AG04449 (cell line): Measurements from ENCODE around the gene PEX14.

Experiments
- CTCF ChIA-PET: fragments of 350-600 bp; formaldehyde crosslinking; extraction: SDS; loops from one replicate; lab custom pipeline; 2021; ENCODE audit warnings: antibody characterized with exemption; lab: Yijun Ruan, JAX
- POLR2A ChIA-PET: fragments of 400-600, 350-600 bp; formaldehyde crosslinking; extraction: SDS; loops from one replicate; lab custom pipeline; 2020; ENCODE audit warnings: antibody characterized with exemption, inconsistent platforms; lab: Yijun Ruan, JAX
- DNase-seq: peaks from one replicate; pipeline ENCODE4 v3.0.0-alpha.2; 2010; ENCODE audit warnings: low read depth, low spot score
- H3K4me3 ChIP-seq: 2 replicates; pipeline ENCODE4 v1.5.1; 2011; ENCODE audit warnings: low read depth, mild to moderate bottlenecking, control low read depth, low read length
- CTCF ChIP-seq: IDR thresholded peaks from one replicate; pipeline ENCODE4 v1.5.1; 2011; ENCODE audit warnings: mild to moderate bottlenecking, moderate library complexity, low read length, control low read depth, inconsistent platforms; ENCODE audit not compliant: insufficient read depth; ENCODE audit errors: missing control alignments

PEX14 gene

GRCh38 chr1:10569531-10569930 is 94.8 kb downstream of the PEX14 start:
- ChIA-PET CTCF (no interaction called here), POLR2A (no interaction called here)
- H3K4me3 ChIP-seq: no peak overlapping the region
- no peak for TF ChIP-seq CTCF
- no peak for DNase-seq

- POLR2A ChIA-PET: no interaction called here
- no peak for DNase-seq
- TF ChIP-seq CTCF: no peak
- CTCF ChIA-PET: interaction anchor here (0.8 to 1.9 kb wide), 2 partner anchors 10 to 47 kb away, joined by 3 to 6 read pairs; no protein-coding TSS in a partner anchor
- H3K4me3 ChIP-seq: no peak overlapping the region
Observed at GRCh38 chr1:10575616-10576015, 100.9 kb downstream of the PEX14 start.

- POLR2A ChIA-PET: no interaction called here
- no peak for TF ChIP-seq CTCF
- CTCF ChIA-PET: no interaction called here
- no peak for DNase-seq
- H3K4me3 ChIP-seq: no peak overlapping the region
Observed at GRCh38 chr1:10578070-10578469, 103.3 kb downstream of the PEX14 start.

GRCh38 chr1:10583641-10584040 is 108.9 kb downstream of the PEX14 start:
- no peak for DNase-seq
- TF ChIP-seq CTCF: no peak
- ChIA-PET CTCF (interaction anchor here (1.0 kb wide), 1 partner anchor 10 kb away, joined by 3 read pairs; no protein-coding TSS in a partner anchor), POLR2A (no interaction called here)
- no peak overlapping the region for H3K4me3 ChIP-seq

- no peak for TF ChIP-seq CTCF
- ChIA-PET CTCF (no interaction called here), POLR2A (no interaction called here)
- DNase-seq: no peak
- H3K4me3 ChIP-seq: no peak overlapping the region
Observed at GRCh38 chr1:10585242-10585641, 110.5 kb downstream of the PEX14 start.

- H3K4me3 ChIP-seq: no peak overlapping the region
- no peak for DNase-seq
- CTCF ChIA-PET: interaction anchor here (0.7 kb wide), 1 partner anchor 16 kb away, joined by 3 read pairs; no protein-coding TSS in a partner anchor
- TF ChIP-seq CTCF: no peak
- POLR2A ChIA-PET: no interaction called here
Observed at GRCh38 chr1:10586125-10586524, 111.4 kb downstream of the PEX14 start.
